NOMO-1 treated with DMSO at 0.1 percent for 48 hours (cell line): Measurements from ENCODE around the gene TSPAN18.
A peak's percentile ranks its signal among the peaks of the same experiment; 100 is the strongest.

Experiments used
- DNase-seq: peaks from one replicate; lab custom pipeline; 2025; ENCODE audit not compliant: unreplicated experiment; lab: John Stamatoyannopoulos, UW

The TSPAN18 gene

GRCh38 chr11:44711113-44711786, 15.5 kb upstream of the TSPAN18 start:
- no peak for DNase-seq

- DNase-seq, result no peak
Observed at GRCh38 chr11:44711787-44712608, 14.8 kb upstream of the TSPAN18 start.

GRCh38 chr11:44713022-44713421, 13.7 kb upstream of the TSPAN18 start:
- no peak for DNase-seq

- no peak for DNase-seq
Observed at GRCh38 chr11:44716256-44716655, 10.5 kb upstream of the TSPAN18 start.

- DNase-seq, result no peak
Observed at GRCh38 chr11:44718057-44718456, 8.7 kb upstream of the TSPAN18 start.

GRCh38 chr11:44718612-44719390, 8.0 kb upstream of the TSPAN18 start:
- no peak for DNase-seq

- DNase-seq, result no peak
Observed at GRCh38 chr11:44725016-44725685, 1.6 kb upstream of the TSPAN18 start.

- DNase-seq, result no peak
Observed at GRCh38 chr11:44725757-44726282, 942 bp upstream of the TSPAN18 start.

GRCh38 chr11:44727114-44727372, 281 bp downstream of the TSPAN18 start:
- DNase-seq, result no peak

- peak; percentile 43 for DNase-seq
Observed at GRCh38 chr11:44727373-44728287, 868 bp downstream of the TSPAN18 start.

GRCh38 chr11:44728491-44728910, 1.7 kb downstream of the TSPAN18 start:
- no peak for DNase-seq

- DNase-seq, result no peak
Observed at GRCh38 chr11:44729063-44729462, 2.3 kb downstream of the TSPAN18 start.

- no peak for DNase-seq
Observed at GRCh38 chr11:44729713-44730112, 3.0 kb downstream of the TSPAN18 start.

GRCh38 chr11:44730775-44731174, 4.0 kb downstream of the TSPAN18 start:
- DNase-seq, result no peak

GRCh38 chr11:44731685-44732430, 5.1 kb downstream of the TSPAN18 start:
- no peak for DNase-seq

GRCh38 chr11:44732564-44732963, 5.8 kb downstream of the TSPAN18 start:
- DNase-seq, result no peak

- no peak for DNase-seq
Observed at GRCh38 chr11:44733877-44734276, 7.1 kb downstream of the TSPAN18 start.

- DNase-seq, result no peak
Observed at GRCh38 chr11:44734843-44735381, 8.2 kb downstream of the TSPAN18 start.

GRCh38 chr11:44736791-44737190, 10.0 kb downstream of the TSPAN18 start:
- no peak for DNase-seq
